GM21737 (cell line): ENCODE data around the gene GLS2.
"Not testable (repeated sequence)": the region's sequence is repeated elsewhere in the genome, so short reads cannot be mapped to it uniquely, and the experiment has no call there.

ENCODE experiments used
- ATAC-seq: cut with Tn5 transposase; IDR thresholded peaks from one replicate; pipeline ENCODE4 v1.9.1; 2021; ENCODE audit warnings: mild to moderate bottlenecking, moderate library complexity; ENCODE audit not compliant: unreplicated experiment

Gene GLS2

GRCh38 chr12:56493409-56494105, 5.6 kb upstream of the GLS2 start:
- not testable (repeated sequence) for ATAC-seq

GRCh38 chr12:56490360-56490759, 2.4 kb upstream of the GLS2 start:
- no peak for ATAC-seq

GRCh38 chr12:56487448-56488040, 417 bp downstream of the GLS2 start:
- peak; percentile 16 for ATAC-seq

GRCh38 chr12:56486694-56487093, 1.3 kb downstream of the GLS2 start:
- ATAC-seq: no peak

GRCh38 chr12:56484566-56484965, 3.4 kb downstream of the GLS2 start:
- ATAC-seq: no peak

- ATAC-seq: no peak
Measured at GRCh38 chr12:56479625-56480024, 8.3 kb downstream of the GLS2 start.

GRCh38 chr12:56477521-56478225, 10.3 kb downstream of the GLS2 start:
- ATAC-seq: no peak

GRCh38 chr12:56476972-56477432, 11.0 kb downstream of the GLS2 start:
- no peak for ATAC-seq

- no peak for ATAC-seq
Measured at GRCh38 chr12:56476143-56476542, 11.8 kb downstream of the GLS2 start.

GRCh38 chr12:56474389-56474788, 13.6 kb downstream of the GLS2 start:
- no peak for ATAC-seq

- ATAC-seq: no peak
Measured at GRCh38 chr12:56469007-56469930, 18.7 kb downstream of the GLS2 start.

GRCh38 chr12:56468216-56469006, 19.6 kb downstream of the GLS2 start, which contains the start of gene SPRYD4:
TSS of gene SPRYD4 (plus strand) at chr12:56468578. CDS start at chr12:56468592, 14 bp downstream.
- peak; percentile 88 for ATAC-seq

- ATAC-seq: no peak
Measured at GRCh38 chr12:56462565-56462964, 25.4 kb downstream of the GLS2 start.

GRCh38 chr12:56461235-56462159, 26.5 kb downstream of the GLS2 start:
- no peak for ATAC-seq

- ATAC-seq: no peak
Measured at GRCh38 chr12:56457817-56458216, 30.1 kb downstream of the GLS2 start.

- ATAC-seq: no peak
Measured at GRCh38 chr12:56454557-56454956, 33.4 kb downstream of the GLS2 start, which contains the start of gene MIP. TSS of gene MIP (minus strand) at chr12:56454657. CDS start at chr12:56454613, 44 bp downstream.

GRCh38 chr12:56451147-56451546, 36.8 kb downstream of the GLS2 start:
- ATAC-seq: no peak

GRCh38 chr12:56450241-56450640, 37.7 kb downstream of the GLS2 start:
- ATAC-seq: no peak

GRCh38 chr12:56449622-56449984, 38.4 kb downstream of the GLS2 start:
- no peak for ATAC-seq
